Measurements from ENCODE around the gene GLIS1.
A peak's percentile ranks its signal among the peaks of the same experiment; 100 is the strongest.
"Not testable (repeated sequence)": the region's sequence is repeated elsewhere in the genome, so short reads cannot be mapped to it uniquely, and the experiment has no call there.

GLIS1 gene

DNA sequence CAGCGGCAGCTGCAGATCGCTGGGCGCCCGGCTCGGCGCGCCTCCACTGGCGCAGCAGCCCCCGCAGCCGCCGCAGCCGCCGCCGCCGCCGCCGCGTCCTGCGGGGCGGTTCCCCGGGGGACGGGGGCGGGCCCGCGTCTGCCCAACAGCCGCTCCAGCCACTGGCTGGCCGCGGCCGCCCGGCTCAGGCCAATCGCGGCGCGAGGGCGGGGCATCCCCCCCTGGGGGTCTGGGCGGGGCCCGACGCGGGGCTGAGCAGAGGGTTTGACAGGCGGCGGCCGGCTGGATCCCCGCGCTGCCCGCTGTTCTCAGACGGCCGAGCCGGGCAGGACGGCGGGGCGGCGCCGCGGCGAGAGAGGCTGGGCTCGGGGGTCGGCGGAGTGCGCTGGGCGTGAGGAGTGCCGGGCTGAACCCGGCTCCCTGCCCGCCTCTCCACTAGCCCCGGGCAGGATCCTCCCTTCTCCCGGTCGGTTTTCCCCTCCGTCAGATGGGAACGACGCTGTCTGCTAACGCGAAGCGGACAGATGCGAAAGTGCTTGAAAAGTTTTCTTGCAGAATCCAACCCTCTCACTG, at the start of gene GLIS1:
Gene GLIS1, minus strand, starts transcription at position 56 of the 573 bp plus-strand sequence. CDS start 1,100 bp downstream, outside the sequence.
- DNase-seq (ENCODE audit: low read depth) = peak; percentile 77

DNA sequence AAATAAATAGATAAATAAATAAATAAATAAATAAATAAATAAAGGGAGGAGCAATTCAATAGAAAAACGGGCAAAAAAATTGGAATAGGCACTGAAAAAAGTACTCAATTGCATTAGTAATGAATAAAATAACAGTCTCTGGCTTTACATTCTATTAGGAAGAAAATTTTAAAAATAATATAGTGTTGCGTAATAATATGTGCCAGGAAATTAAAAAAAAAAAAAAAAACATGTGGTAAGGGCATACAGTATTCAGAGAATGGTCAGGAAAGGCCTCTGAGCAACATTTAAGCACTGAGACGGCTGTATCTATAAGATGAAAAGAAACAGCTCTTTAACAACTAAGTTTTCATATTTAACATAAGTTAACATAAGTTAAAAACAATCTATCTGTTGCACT, 48.7 kb upstream of the GLIS1 start:
- DNase-seq (ENCODE audit: low read depth) = no peak

- DNase-seq (ENCODE audit: low read depth) = no peak
These were observed 44.1 kb upstream of the GLIS1 start for GRCh38 chr1:53783056-53783455.

DNA sequence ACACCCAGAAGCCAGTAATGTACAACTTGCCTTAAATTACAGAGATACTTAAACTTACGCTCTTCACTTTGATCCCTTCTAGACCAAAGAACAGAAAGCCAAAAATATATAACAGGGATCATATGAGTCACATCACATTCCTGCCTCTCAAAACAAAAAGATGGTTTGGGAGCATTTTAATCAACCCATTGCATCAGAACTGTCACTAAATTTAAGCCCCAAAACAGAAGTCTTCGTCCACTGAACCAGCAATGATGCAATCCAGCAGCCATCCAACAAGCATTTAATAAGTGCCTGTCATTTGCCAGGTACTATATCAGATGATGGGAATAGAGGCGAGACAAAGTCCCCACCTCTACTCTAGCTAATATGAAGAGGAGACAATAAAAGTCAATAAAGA, 42.7 kb upstream of the GLIS1 start:
- DNase-seq (ENCODE audit: low read depth) = peak; percentile 44

- DNase-seq (ENCODE audit: low read depth) = no peak
These were observed 38.3 kb upstream of the GLIS1 start for GRCh38 chr1:53777272-53777671.

GRCh38 chr1:53771648-53772047, 32.7 kb upstream of the GLIS1 start:
- peak; percentile 81 for DNase-seq (ENCODE audit: low read depth)

DNA sequence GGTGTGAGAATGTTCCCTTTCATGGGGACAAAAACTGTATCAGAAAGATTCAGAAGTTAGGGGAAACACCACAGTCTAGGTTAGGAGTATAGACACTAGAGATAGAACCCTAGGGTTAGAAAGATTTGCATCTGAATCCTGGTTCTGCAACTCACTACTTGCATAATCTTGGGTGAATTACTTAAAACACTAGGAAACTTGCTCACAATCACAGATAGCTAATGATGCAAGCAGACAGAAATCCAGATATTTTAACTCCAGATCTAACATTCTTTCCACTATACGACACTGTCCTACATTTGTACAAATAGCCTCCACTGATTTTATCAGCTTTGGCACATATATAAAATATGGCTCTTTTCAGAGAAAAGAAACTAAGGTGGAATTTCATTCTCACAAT, 30.8 kb upstream of the GLIS1 start:
- no peak for DNase-seq (ENCODE audit: low read depth)

GRCh38 chr1:53769184-53769583, 30.2 kb upstream of the GLIS1 start:
- no peak for DNase-seq (ENCODE audit: low read depth)

DNA sequence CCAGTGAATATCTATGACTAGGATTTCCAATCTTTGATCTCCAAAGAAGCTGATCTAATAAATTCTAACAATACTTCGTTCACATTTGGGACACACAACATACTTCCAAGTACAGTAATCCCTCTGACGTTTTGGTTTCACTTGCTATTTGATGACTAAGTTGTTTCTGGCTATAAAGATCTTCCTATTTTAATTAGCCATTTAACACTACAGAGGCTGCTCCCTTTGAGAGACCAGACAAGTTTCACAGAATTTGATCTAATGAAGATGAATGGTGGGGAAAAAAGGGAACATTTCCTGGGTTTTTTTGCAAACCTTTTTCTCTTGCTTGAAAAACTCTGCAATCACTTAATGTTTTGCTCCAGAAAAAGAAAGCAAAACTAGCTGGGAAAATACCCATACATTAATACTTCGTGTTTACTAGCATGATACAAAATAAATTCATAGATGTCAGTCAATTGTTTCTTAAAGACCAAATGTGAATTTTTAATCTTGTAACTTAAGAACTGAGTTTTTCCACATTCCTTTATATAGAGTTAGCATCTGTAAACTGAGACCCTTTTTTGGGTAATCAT, 28.0 kb upstream of the GLIS1 start:
- DNase-seq (ENCODE audit: low read depth) = no peak

GRCh38 chr1:53766194-53766742, 27.3 kb upstream of the GLIS1 start:
- no peak for DNase-seq (ENCODE audit: low read depth)

- no peak for DNase-seq (ENCODE audit: low read depth)
These were observed 26.7 kb upstream of the GLIS1 start for GRCh38 chr1:53765657-53766056.

GRCh38 chr1:53763911-53764310, 24.9 kb upstream of the GLIS1 start:
- DNase-seq (ENCODE audit: low read depth) = no peak

DNA sequence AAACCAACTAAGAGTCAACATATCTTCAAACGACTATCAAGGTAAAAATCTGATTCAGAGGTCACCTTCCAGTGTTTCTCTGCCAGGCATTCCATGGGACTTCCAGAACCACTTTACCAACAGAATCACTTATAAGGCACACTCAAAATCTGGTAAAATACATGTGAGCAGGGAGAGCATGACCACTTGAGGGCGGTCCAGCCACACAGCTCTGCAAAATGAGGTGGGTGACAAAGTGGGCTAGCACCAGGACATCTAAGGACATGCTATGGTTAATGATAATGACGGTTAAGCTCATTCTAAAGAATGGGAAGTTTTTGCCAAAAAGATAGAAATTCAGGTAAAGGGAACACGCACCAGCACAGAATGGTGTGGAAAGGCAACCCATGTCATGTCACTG, 24.5 kb upstream of the GLIS1 start:
- DNase-seq (ENCODE audit: low read depth) = no peak

DNA sequence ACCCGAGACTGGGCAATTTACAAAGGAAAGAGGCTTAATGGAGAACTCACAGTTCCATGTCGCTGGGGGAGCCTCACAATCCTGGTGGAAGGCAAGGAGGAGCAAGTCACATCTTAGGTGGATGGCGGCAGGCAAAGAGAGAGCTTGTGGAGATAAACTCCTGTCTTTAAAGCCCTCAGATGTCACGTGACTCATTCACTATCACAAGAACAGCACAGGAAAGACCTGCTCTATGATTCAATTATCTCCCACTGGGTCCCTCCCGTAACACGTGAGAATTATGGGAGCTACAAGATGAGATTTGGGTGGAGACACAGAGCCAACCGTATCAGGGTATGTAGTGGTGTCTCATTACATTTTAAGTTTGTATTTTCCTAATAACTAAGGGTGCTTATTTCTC, 21.5 kb upstream of the GLIS1 start:
- not testable (repeated sequence) for DNase-seq (ENCODE audit: low read depth)

DNA sequence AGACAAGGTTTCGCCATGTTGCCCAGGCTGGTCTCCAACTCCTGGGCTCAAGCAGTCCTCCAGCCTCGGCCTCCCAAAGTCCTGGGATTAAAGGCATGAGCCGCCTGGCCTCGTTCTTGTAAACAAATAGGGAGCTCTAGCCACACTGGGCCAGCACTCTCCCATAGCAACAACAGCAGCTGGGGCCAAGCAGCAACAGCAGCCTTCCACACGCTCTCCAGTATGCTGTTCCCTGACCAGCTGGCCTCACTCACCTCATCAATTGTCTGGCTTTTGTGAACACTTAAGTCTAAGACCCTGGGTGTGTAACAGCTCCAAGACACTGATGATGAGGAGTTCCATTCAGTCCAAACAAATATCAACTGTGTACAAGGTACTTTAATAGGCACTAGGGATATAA, 16.9 kb upstream of the GLIS1 start:
- DNase-seq (ENCODE audit: low read depth) = no peak

GRCh38 chr1:53754484-53755312, 15.7 kb upstream of the GLIS1 start:
- no peak for DNase-seq (ENCODE audit: low read depth)

DNA sequence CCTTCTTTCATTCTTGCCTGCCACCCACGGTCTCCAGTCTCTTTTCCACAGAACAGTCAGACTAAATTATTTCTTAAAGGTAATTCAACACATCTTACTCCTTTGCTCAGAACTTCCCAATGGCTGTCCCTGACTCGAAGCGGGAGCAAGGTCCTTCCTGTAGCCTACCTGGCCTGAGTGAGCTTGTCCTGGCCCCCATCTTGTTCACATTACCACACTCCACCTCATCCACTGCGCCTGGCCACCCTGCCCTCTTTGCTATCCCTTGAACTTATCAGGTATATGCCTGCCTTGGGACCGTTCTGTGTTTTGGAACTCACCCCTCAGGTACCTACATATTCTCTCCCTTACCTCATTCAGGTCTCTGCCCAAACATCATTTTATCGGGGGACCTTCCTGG, 13.3 kb upstream of the GLIS1 start:
- no peak for DNase-seq (ENCODE audit: low read depth)

DNA sequence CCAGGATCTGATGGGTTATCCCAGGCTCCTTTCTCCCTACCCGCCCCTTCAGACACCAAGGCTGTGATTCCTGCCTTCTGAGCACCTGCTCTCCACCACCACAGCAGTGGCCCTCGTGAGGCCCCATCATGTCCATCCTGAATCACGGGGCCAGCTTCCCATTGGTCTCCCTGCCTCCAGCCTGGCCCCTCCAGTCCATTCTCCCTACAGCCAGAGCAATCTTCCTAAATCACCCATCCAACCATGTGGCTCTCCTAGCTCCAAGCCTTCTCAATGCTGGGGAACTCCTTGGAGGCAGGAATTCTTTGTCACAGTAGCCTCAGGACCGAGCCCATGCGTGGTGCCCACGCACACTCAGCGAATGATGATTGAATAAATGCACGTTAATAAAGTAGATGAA, 8.9 kb upstream of the GLIS1 start:
- DNase-seq (ENCODE audit: low read depth) = no peak

DNA sequence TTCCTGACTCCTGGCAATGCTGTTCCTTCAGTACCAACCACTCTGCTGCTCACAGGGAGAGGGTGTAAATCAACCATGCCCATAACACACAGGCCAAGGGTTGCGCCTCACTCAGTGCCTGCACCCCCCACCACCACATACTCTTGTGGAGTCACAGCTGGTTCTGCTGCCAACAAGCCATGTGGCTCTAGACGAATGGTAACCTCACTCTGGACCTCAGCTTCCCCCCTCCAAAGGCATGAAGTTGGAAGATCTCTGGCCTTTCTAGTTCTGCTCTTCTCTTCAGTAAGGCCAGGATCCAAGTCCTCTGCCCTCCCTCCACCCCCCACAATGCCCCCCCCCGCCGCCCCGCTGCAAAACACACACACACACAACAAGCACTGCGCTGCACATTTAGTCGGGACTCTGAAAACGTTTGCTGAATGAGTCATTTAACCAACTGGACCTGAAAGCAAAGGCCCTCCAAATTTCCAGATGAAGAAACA, 1.7 kb upstream of the GLIS1 start:
- peak; percentile 76 for DNase-seq (ENCODE audit: low read depth)

DNA sequence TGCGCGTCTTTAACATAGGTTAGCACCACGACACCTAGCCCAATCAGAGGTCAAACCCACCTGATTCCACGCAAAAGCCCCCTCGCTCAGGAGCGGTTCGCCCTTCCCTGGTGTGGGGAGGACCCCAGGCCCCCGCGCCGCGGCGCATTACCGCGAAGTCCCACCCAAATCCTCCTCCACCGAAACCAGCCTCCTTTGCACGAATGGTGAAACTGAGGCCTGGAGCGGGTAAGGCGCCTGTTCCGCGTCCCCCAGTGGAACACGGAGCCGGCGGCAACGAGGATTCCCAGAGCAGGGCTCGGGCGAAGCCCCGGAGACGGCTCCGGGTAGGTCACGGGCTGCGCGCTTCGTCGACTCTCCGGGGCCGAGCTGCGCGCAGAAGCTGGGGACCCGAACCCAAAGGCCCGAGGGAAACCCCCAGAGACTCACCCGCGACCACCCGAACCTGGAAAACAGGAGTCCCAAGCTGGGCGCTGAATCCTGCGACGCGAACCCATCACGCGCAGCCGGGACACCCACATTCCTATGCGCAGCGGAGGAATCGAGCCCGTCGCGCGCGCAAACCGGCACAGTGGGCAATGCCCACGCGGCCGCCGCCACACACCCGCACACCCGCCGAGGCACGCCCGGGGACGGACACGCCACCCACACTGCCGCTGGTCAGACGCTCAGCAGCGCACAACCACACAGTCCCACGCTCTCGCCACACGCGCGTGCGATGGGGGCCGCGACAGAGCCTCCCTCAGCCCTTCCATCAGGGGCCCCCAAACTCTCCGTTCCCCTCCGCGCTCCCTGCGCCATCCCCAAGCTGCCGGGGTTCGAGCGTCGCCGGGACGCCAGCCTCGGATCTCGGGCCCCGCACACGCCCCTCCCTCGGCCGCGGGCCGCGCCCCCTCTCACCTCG, 507 bp downstream of the GLIS1 start:
- no peak for DNase-seq (ENCODE audit: low read depth)

- DNase-seq (ENCODE audit: low read depth) = no peak
These were observed 1.2 kb downstream of the GLIS1 start for GRCh38 chr1:53737648-53738204.

DNA sequence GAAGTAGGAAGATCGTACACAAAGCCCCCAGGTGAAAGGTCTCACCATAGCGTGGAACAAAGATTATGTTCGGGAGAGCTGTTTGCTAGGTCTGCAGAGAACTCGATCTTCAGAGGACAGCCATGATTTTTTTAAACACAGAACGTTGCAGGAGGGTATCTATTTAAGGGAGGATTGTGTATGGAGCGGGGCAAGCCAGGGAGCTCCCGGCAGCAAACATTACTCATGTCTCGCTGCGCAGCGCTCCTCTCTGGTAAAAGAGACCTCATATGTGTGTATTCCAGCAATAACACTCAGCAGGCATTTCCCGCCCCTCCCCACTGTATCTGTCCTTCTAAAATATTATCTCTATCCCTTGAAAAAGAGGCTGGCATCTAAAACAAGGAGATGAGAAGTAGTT, 2.7 kb downstream of the GLIS1 start:
- DNase-seq (ENCODE audit: low read depth) = no peak
